Neuronal stem cell (in vitro differentiated cells): ENCODE measurements around the gene MELTF.

Experiments used
- DNase-seq: peaks from one replicate; pipeline ENCODE4 v3.0.0-alpha.2; 2013; ENCODE audit warnings: low spot score
- H2AFZ ChIP-seq: one replicate; pipeline ENCODE4 v1.6.1; 2013; ENCODE audit warnings: mild to moderate bottlenecking, low read length, inconsistent platforms
- H2AK5ac ChIP-seq: 2 replicates; pipeline ENCODE4 v1.6.1; 2013; ENCODE audit warnings: low read depth, mild to moderate bottlenecking, inconsistent platforms, low read length, moderate library complexity, mixed read lengths
- H2BK120ac ChIP-seq: 2 replicates; pipeline ENCODE4 v1.6.1; 2013; ENCODE audit warnings: low read depth, mild to moderate bottlenecking, inconsistent platforms, low read length, moderate library complexity, mixed read lengths
- H2BK12ac ChIP-seq: one replicate; pipeline ENCODE4 v1.6.1; 2013; ENCODE audit warnings: low read length, inconsistent platforms
- H2BK15ac ChIP-seq: 2 replicates; pipeline ENCODE4 v1.6.1; 2013; ENCODE audit warnings: mild to moderate bottlenecking, low read length, inconsistent platforms, mixed read lengths
- H2BK5ac ChIP-seq: one replicate; pipeline ENCODE4 v1.6.1; 2013; ENCODE audit warnings: inconsistent platforms, mild to moderate bottlenecking, low read length, moderate library complexity
- H3K14ac ChIP-seq: one replicate; pipeline ENCODE4 v1.6.1; 2013; ENCODE audit warnings: low read length, inconsistent platforms
- H3K18ac ChIP-seq: 2 replicates; pipeline ENCODE4 v1.6.1; 2013; ENCODE audit warnings: low read length, inconsistent platforms
- H3K23ac ChIP-seq: 2 replicates; pipeline ENCODE4 v1.6.1; 2013; ENCODE audit warnings: low read depth, mild to moderate bottlenecking, mixed read lengths, low read length, inconsistent platforms; ENCODE audit not compliant: poor library complexity
- H3K27ac ChIP-seq: replicated peaks from 3 replicates; pipeline ENCODE4 v1.5.1; 2013; ENCODE audit warnings: low read length, inconsistent platforms
- H3K27me3 ChIP-seq, 3 experiments: 2 replicates each; pipeline ENCODE4 v1.6.1; 2013; ENCODE audit warnings: low read length in 3 of 3, mild to moderate bottlenecking in 2 of 3, inconsistent platforms in 1 of 3, low read depth in 1 of 3, mixed read lengths in 1 of 3, moderate library complexity in 1 of 3; ENCODE audit not compliant: control insufficient read depth in 3 of 3, insufficient read depth in 3 of 3
- H3K36me3 ChIP-seq, 2 donors: replicated peaks in 1 of 2; 2 replicates each; pipeline ENCODE4 v1.6.1; 2013; ENCODE audit warnings: low read length in 2 of 2; ENCODE audit not compliant: control insufficient read depth in 2 of 2, insufficient read depth in 2 of 2
- H3K4ac ChIP-seq: 2 replicates; pipeline ENCODE4 v1.6.1; 2013; ENCODE audit warnings: inconsistent platforms, mild to moderate bottlenecking, low read length, moderate library complexity
- H3K4me1 ChIP-seq, 2 donors: 1 replicate in 1 of 2; 2 replicates in 1 of 2; pipeline ENCODE4 v1.6.1; 2013; ENCODE audit warnings: low read length in 2 of 2, low read depth in 1 of 2; ENCODE audit not compliant: control insufficient read depth in 2 of 2, insufficient read depth in 1 of 2
- H3K4me2 ChIP-seq: one replicate; pipeline ENCODE4 v1.6.1; 2013; ENCODE audit warnings: mild to moderate bottlenecking, low read length, inconsistent platforms; ENCODE audit not compliant: insufficient read depth, poor library complexity, severe bottlenecking
- H3K4me3 ChIP-seq, 2 donors: 2 replicates each; pipeline ENCODE4 v1.5.1; 2013; ENCODE audit warnings: low read length in 2 of 2, mild to moderate bottlenecking in 2 of 2, inconsistent platforms in 1 of 2, moderate library complexity in 1 of 2
- H3K79me1 ChIP-seq: one replicate; pipeline ENCODE4 v1.6.1; 2013; ENCODE audit warnings: low read depth, mild to moderate bottlenecking, inconsistent platforms, low read length, moderate library complexity
- H3K9ac ChIP-seq: one replicate; pipeline ENCODE4 v1.6.1; 2013; ENCODE audit warnings: mild to moderate bottlenecking, low read depth, low read length, inconsistent platforms; ENCODE audit not compliant: poor library complexity
- H3K9me3 ChIP-seq, 2 donors: replicated peaks in 1 of 2; 2 replicates each; pipeline versions ENCODE3 to v1.6.1; 2013; ENCODE audit warnings: low read length in 2 of 2, mild to moderate bottlenecking in 2 of 2, inconsistent platforms in 1 of 2, low read depth in 1 of 2, mixed read lengths in 1 of 2, moderate library complexity in 1 of 2; ENCODE audit not compliant: control insufficient read depth in 2 of 2, insufficient read depth in 1 of 2
- H4K8ac ChIP-seq: one replicate; pipeline ENCODE4 v1.6.1; 2013; ENCODE audit warnings: low read depth, mild to moderate bottlenecking, inconsistent platforms, low read length, moderate library complexity
- H4K91ac ChIP-seq: one replicate; pipeline ENCODE4 v1.6.1; 2013; ENCODE audit warnings: low read length, low read depth, mild to moderate bottlenecking, inconsistent platforms; ENCODE audit not compliant: poor library complexity
- WGBS, 2 donors: extraction: QIAGEN DNeasy Blood & Tissue Kit; methylation state at CpG; one replicate each; pipeline ENCODE4 v1.1.7; 2013; ENCODE audit warnings: missing lambda C conversion rate in 2 of 2, mixed read lengths in 1 of 2; ENCODE audit not compliant: insufficient read length in 2 of 2, insufficient replicate concordance in 1 of 2; ENCODE audit errors: extremely low coverage in 2 of 2; 5-methylcytosine and 5-hydroxymethylcytosine counted together

The MELTF gene

DNA sequence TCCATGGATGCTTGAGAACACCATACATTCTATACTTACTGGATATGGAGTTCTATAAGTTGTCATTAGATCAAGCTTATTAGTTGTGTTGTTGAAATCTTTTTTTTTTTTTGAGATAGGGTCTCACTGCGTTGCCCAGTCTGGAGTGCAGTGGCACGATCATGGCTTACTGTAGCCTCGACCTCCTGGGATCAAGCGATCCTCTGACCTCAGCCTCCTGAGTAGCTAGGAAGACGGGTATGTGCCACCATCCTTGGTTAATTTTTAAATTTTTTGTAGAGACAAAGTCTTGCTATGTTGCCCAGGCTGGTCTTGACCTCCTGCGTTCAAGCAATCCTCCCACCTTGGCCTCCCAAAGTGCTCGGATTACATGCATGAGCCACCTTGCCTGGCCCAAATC, 74.8 kb downstream of the MELTF start:
- no peak overlapping the region for H3K14ac ChIP-seq
- no peak overlapping the region for H2AFZ ChIP-seq
- no peak for DNase-seq
- H2BK120ac ChIP-seq = no peak overlapping the region
- H3K27me3 ChIP-seq = peaks cover 0 to 2% (median 0%) of the 10 kb centered on the region in 3 experiments
- no peak overlapping the region for H2BK15ac ChIP-seq
- H2BK5ac ChIP-seq = no peak overlapping the region
- H3K18ac ChIP-seq = no peak overlapping the region
- H2AK5ac ChIP-seq = no peak overlapping the region
- H3K79me1 ChIP-seq = no peaks in the 10 kb centered on the region
- no peak overlapping the region for H4K8ac ChIP-seq
- no peak overlapping the region for H3K27ac ChIP-seq
- H3K36me3 ChIP-seq = no peaks in the 10 kb centered on the region
- no peak overlapping the region for H3K23ac ChIP-seq
- H2BK12ac ChIP-seq = no peak overlapping the region
- no peak overlapping the region for H3K4me2 ChIP-seq
- H3K4ac ChIP-seq = no peak overlapping the region
- H3K9me3 ChIP-seq = no peaks in the 10 kb centered on the region
- no peak overlapping the region for H3K9ac ChIP-seq
- no peak overlapping the region for H3K4me3 ChIP-seq
- no CpG with 5 or more reads among the region's 7 CpGs for WGBS, 2 donors
- no peaks in the 10 kb centered on the region for H3K4me1 ChIP-seq
- H4K91ac ChIP-seq = no peak overlapping the region
